NCI-H2227 (cell line): ENCODE measurements around the gene SDK1.
"Not testable (repeated sequence)": the region's sequence is repeated elsewhere in the genome, so short reads cannot be mapped to it uniquely, and the experiment has no call there.

ENCODE experiments used
- DNase-seq: peaks from one replicate; lab custom pipeline; 2025; ENCODE audit not compliant: unreplicated experiment; lab: John Stamatoyannopoulos, UW

Gene SDK1

DNA sequence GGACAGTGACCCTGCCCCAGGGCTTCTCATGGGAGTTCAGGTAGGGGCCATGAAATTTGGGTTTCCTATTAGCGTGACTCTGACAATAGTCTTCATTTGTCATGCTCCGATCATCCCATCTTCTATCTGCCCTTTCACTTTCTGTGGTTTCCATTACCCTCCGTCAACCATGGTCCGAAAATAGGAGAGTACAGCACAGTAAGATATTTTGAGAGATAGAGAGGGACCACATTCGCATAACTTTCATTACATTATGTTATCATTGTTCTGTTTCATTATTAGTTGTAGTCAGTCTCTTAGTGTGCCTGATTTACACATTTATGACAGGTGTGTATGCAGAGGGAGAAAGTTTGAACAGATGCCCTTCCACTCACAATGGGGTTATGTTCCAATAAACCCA, 649.2 kb downstream of the SDK1 start:
- DNase-seq: no peak

GRCh38 chr7:3951316-3952055, 650.4 kb downstream of the SDK1 start:
- DNase-seq: no peak

- no peak for DNase-seq
Observed at GRCh38 chr7:3953133-3953532, 652.1 kb downstream of the SDK1 start.

GRCh38 chr7:3953946-3954345, 652.9 kb downstream of the SDK1 start:
- no peak for DNase-seq

GRCh38 chr7:3955026-3955425, 654.0 kb downstream of the SDK1 start:
- no peak for DNase-seq

GRCh38 chr7:3955751-3956696, 655.0 kb downstream of the SDK1 start:
- no peak for DNase-seq

DNA sequence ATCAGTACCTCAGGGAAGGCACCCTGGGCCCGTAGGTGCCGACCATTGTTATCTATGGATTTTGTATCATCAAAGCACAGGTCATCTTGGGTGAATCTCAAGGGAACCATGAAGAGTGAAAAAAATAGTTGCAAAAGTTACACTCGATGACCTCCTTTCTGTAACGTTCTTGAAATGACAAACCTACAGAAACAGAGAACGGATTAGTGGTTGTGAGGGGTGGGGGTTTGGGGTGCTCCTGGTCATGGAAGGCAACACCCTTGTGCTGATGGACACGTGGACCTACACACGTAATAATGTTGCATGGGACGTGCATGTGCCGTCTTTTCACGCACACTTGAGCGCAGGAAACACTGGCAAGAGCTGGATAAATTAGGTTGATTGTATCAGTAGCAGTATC, 655.9 kb downstream of the SDK1 start:
- no peak for DNase-seq

- no peak for DNase-seq
Observed at GRCh38 chr7:3957472-3958108, 656.5 kb downstream of the SDK1 start.

- DNase-seq: no peak
Observed at GRCh38 chr7:3958109-3958483, 657.0 kb downstream of the SDK1 start.

- DNase-seq: no peak
Observed at GRCh38 chr7:3959364-3959763, 658.3 kb downstream of the SDK1 start.

DNA sequence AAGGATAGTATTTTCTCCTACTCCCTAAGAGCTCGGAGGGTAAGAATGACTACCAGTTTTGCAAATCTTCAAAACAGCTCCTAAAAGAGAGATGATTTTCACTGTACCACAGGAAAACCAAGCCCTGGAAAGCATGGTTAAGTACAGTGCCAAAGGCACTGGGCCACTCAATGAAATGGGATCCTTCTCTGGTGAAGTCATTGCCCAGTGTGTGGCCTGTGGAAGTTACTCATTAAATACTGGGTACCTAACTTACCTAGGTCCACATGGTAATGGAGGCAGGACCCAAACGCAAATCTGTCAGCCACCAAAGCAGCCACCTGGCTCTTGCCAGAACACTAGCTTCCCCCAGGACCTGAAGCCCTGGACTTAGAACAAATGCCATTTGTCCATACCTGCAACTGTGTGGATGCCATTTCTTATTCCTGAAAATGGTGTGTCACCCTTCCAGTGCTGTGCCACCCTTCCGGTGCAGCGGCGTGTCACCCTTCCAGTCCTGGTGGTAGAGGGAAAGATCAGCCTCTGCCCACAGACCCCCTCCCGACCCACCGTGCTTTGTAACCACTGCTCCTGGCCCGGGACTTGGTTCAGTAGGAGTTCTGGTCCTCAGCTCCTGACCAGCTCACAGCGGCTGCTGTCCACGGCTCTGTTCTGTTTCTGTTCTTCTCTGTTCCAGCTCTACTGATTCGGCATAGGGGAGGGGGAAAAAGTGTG, 659.2 kb downstream of the SDK1 start:
- no peak for DNase-seq

GRCh38 chr7:3960942-3961341, 659.9 kb downstream of the SDK1 start:
- no peak for DNase-seq

GRCh38 chr7:3961857-3962503, 660.9 kb downstream of the SDK1 start:
- no peak for DNase-seq

- not testable (repeated sequence) for DNase-seq
Observed at GRCh38 chr7:3963768-3964167, 662.7 kb downstream of the SDK1 start.

- DNase-seq: no peak
Observed at GRCh38 chr7:3964980-3965606, 664.0 kb downstream of the SDK1 start.

- no peak for DNase-seq
Observed at GRCh38 chr7:3965794-3966395, 664.8 kb downstream of the SDK1 start.

DNA sequence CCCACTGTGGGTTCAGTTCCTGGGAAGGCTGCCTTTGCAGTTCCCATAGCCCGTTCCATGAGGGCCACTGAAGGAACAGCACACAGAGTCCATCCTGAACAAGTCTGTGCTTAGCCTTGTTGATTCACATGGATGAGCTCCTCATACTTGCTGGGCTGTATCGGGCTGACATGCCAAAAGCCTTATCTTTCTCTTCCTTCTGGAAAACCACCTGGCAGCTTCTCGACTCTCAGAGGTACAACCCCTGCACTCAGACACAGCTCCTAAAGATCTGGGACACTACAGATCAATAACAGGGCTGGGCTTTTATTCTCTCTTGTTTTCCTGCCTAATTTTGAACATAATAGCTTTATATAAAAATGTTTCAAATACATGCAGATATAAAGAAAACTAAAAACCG, 667.2 kb downstream of the SDK1 start:
- DNase-seq: no peak

DNA sequence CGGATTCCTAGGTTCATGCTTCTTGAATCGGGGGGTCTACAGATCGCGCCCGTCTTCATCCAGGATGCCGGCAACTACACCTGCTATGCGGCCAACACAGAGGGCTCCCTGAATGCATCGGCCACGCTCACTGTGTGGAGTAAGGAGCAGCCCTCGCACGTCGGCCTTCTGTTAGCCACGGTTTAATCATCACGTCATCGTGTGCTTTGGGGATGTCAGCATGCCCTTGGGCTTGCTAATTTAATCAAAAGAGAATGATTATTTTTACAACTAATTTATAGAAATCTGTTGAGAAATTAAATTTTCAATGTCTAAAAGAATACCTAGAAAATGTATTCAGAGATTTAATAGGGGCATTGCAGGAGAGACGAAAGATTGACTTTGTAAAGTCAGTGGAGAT, 668.2 kb downstream of the SDK1 start:
- DNase-seq: no peak

- no peak for DNase-seq
Observed at GRCh38 chr7:3971323-3971722, 670.3 kb downstream of the SDK1 start.

DNA sequence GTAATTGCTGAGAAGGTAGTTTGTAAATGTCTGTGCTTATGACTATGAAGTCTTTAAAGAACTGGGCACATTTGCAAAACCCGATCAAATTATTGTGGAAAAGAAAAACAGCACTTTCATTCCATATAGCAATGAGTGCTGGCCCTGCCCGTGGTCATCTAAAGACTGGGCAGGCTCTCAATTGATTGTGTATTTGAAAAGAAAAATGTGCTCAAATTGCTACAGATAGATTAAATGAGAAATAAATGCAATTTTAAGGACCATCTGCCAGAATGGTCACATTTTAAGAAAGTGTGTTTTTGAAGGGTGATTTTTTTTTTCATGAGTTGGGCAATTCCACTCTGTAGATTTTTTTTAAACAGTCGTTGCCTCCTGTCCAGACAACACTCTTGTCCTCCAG, 672.2 kb downstream of the SDK1 start:
- DNase-seq: no peak
